Measurements from ENCODE around the gene ABCF1.

GRCh38 chr6:30571075-30571761 lies at the start of gene ABCF1:
- TF ChIP-seq CTCF (IDR thresholded peaks at IDR 0.05; ENCODE audit: poor library complexity, severe bottlenecking) (no peak), EZH2 (IDR thresholded peaks at IDR 0.05; ENCODE audit: borderline replicate concordance, insufficient read depth, low read length, poor library complexity, severe bottlenecking) (no peak), EP300 (conservative IDR thresholded peaks at IDR 0.05; ENCODE audit: poor library complexity, severe bottlenecking) (peak; percentile 40), TAF1 (IDR thresholded peaks at IDR 0.05; ENCODE audit: low read depth) (peak; percentile 48), POLR2AphosphoS5 (IDR thresholded peaks at IDR 0.05) (peak; percentile 92)

All from neural cell (in vitro differentiated cells).